GM10248 (cell line): ENCODE results near the gene BRDT.

ENCODE experiments used
- CTCF ChIA-PET: fragments of 300-600 bp; sonication (Branson Sonifier 250); formaldehyde crosslinking; extraction: SDS; loops from one replicate; lab custom pipeline; 2021; ENCODE audit warnings: antibody characterized with exemption; lab: Yijun Ruan, JAX
- POLR2A ChIA-PET: fragments of 350-650 bp; sonication (Branson Sonifier 250); formaldehyde crosslinking; extraction: SDS; loops from one replicate; lab custom pipeline; 2020; ENCODE audit warnings: antibody characterized with exemption; lab: Yijun Ruan, JAX
- DNase-seq: peaks from one replicate; pipeline ENCODE4 v3.0.0; 2012; ENCODE audit errors: extremely low spot score
- CTCF ChIP-seq: IDR thresholded peaks from 2 replicates; pipeline ENCODE4 v1.5.1; 2012; ENCODE audit warnings: mild to moderate bottlenecking, low read depth; ENCODE audit errors: extremely low read depth, missing control alignments, control extremely low read depth

The BRDT gene

GRCh38 chr1:91916811-91917460 lies 32.3 kb upstream of the BRDT start:
- TF ChIP-seq CTCF = no peak
- ChIA-PET POLR2A (no interaction called here), CTCF (interaction anchor here (1.2 to 1.4 kb wide), 2 partner anchors 12 to 633 kb away, joined by 4 to 5 read pairs; no protein-coding TSS in a partner anchor)
- no peak for DNase-seq

GRCh38 chr1:91919962-91920361 lies 29.2 kb upstream of the BRDT start:
- no peak for DNase-seq
- TF ChIP-seq CTCF = no peak
- ChIA-PET POLR2A (no interaction called here), CTCF (no interaction called here)

DNA sequence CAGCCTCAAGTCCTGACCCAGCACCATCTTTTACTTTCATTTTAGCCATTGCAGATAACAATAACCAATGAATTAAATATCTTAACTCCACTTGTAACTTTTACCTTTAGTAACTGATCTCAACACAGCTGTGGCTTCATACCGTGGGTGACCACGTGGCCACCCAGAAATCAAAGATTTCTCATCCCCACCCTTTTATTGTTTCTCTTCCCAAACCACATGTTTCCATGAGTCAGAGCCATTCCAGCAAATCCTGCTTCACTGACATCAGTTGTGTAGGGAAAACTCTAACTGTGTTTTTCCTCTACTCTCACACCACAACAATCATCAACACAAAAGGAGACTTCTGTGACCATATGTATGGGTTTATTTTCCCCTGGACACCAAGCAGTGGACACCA lies 25.1 kb upstream of the BRDT start:
- DNase-seq = no peak
- TF ChIP-seq CTCF = no peak
- ChIA-PET POLR2A (no interaction called here), CTCF (interaction anchor here (3.7 to 7.0 kb wide), 2 partner anchors 411 to 641 kb away, joined by 21 to 41 read pairs; no protein-coding TSS in a partner anchor)

DNA sequence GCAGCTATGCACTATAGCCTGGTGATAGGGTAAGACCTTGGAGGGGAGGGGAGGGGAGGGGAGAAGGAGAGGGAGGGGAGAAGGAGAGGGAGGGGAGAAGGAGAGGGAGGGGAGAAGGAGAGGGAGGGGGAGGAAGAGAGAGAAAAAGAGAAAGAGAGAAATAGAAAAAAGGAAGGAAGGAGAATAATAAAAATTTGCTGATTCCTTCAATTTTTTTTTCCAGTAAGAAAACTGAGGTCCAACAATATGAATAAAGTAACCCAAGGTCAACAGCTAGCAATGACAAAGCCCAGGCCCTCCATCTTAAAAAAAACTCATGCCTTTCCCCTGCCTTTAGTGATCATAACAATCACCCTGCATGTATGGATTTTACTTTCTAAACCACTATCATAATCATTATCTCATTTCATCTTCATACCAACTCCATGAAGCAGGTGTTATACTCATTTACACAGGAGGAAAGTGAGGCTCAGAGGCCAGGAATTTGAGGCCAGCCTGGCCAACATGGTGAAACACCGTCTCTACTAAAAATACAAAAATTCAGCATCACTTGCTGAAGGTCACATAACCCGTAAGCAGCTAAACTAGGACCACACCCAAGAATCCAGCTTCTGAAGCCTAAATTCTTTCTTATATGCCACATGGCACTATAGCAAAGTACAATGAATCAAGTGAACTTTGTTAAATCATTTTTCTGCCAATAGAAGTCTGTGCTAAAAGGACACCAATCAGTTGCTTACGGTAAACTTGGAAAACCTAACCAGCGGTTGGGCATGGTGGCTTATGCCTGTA lies 23.4 kb upstream of the BRDT start:
- TF ChIP-seq CTCF = no peak
- POLR2A ChIA-PET = no interaction called here
- CTCF ChIA-PET = interaction anchor here (0.6 to 7.0 kb wide), 15 partner anchors 10 to 1013 kb away, joined by 3 to 41 read pairs (median 4); no protein-coding TSS in a partner anchor
- no peak for DNase-seq

- TF ChIP-seq CTCF = no peak
- POLR2A ChIA-PET = no interaction called here
- CTCF ChIA-PET = interaction anchor here (0.6 to 7.0 kb wide), 15 partner anchors 11 to 648 kb away, joined by 3 to 41 read pairs (median 4); no protein-coding TSS in a partner anchor
- DNase-seq = no peak
These were observed 21.2 kb upstream of the BRDT start for GRCh38 chr1:91928026-91928425.

DNA sequence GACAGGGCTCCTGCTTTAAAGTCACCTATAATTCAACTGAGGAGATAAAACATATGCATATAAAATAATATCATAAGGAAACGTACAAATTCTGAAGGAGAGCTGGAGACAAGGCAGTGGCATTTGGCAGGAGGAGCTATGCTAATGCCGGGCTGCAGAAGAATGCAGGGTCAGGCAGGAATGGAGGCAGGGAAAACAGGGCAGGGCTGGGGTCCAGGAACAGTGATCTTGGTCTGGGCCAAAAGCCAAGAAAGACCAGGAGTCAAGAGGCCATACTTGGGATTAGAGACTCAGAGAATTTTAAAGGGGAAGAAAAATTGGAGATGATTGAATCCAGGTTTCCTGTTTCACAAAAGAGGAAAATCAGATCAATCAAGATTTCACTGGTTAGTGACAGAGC lies 20.0 kb upstream of the BRDT start:
- no peak for TF ChIP-seq CTCF
- POLR2A ChIA-PET = no interaction called here
- CTCF ChIA-PET = interaction anchor here (1.2 to 7.0 kb wide), 10 partner anchors 10 to 764 kb away, joined by 3 to 41 read pairs (median 4); no protein-coding TSS in a partner anchor
- DNase-seq = no peak
